Breast epithelium (tissue), 4 donors: Measurements from ENCODE around the gene PKN1. TPM values are rescaled to one million over a fixed set of nuclear protein-coding genes. Genes with fewer than 3 reads are reported as not detected.

ENCODE experiments used
- DNase-seq, 2 donors: peaks; one replicate each; pipeline ENCODE4 v3.0.0-alpha.2; 2019; ENCODE audit warnings: low spot score in 2 of 2
- H3K27ac ChIP-seq, 2 donors: fragments of 200-600 bp; sonication (generic) in 1 of 2; one replicate each; pipeline ENCODE4 v1.5.1; 2016 to 2019; ENCODE audit warnings: mild to moderate bottlenecking in 1 of 2
- H3K27me3 ChIP-seq, 2 donors: fragments of 200-600 bp; sonication (generic) in 1 of 2; one replicate each; pipeline versions ENCODE4 v1.5.1 to v1.6.0; 2017 to 2019; ENCODE audit warnings: control low read depth in 1 of 2, mild to moderate bottlenecking in 1 of 2
- H3K36me3 ChIP-seq: fragments of 200-600 bp; one replicate; pipeline ENCODE4 v1.5.1; 2019
- H3K4me1 ChIP-seq, 2 donors: fragments of 200-600 bp; sonication (generic); one replicate each; pipeline ENCODE4 v1.5.1; 2016 to 2019; ENCODE audit warnings: control low read depth in 1 of 2
- H3K4me3 ChIP-seq, 3 donors: fragments of 200-600 bp; sonication (generic); 1 replicate in 2 of 3; 2 replicates in 1 of 3; pipeline ENCODE4 v1.5.1; 2016 to 2019; ENCODE audit warnings: mild to moderate bottlenecking in 3 of 3, moderate library complexity in 2 of 3
- H3K9me3 ChIP-seq, 2 donors: fragments of 200-600 bp; sonication (generic) in 1 of 2; one replicate each; pipeline ENCODE4 v1.5.1; 2016 to 2019; ENCODE audit warnings: control low read depth in 1 of 2
- POLR2A ChIP-seq: fragments of 450-650 bp; IDR thresholded peaks from one replicate; pipeline ENCODE4 v1.6.1; 2016; ENCODE audit warnings: antibody characterized with exemption, mild to moderate bottlenecking, moderate library complexity
- POLR2AphosphoS5 ChIP-seq, 3 donors: sonication (generic); formaldehyde crosslinking; IDR thresholded peaks; one replicate each; pipeline ENCODE4 v1.6.1; 2017; ENCODE audit warnings: antibody characterized with exemption in 3 of 3
- intact Hi-C: fragments of 100-400 bp; cut with DNase I; formaldehyde crosslinking; loops from one replicate; pipeline ENCODE4 v1.15.1; 2023; ENCODE audit warnings: low total_unique reads
- total RNA-seq, 3 donors: library from RNA; depleted of rRNA; stranded (reverse); fragments of >200 nt; gene quantifications; one replicate each; pipeline ENCODE4 v1.1.0, GENCODE V29; 2016
- TF ChIP-seq, protein P1 (sequence below), 3 donors: fragments of 450-650 bp; IDR thresholded peaks; one replicate each; pipeline ENCODE4 v1.5.1; 2016 to 2017; ENCODE audit warnings: antibody characterized with exemption in 3 of 3, mild to moderate bottlenecking in 3 of 3, moderate library complexity in 3 of 3

PKN1 gene
- total RNA-seq, result 10 to 100 TPM; 40.8 to 78.1 (median 59.6) TPM

GRCh38 chr19:14432791-14433553 lies at the start of gene PKN1:
Gene PKN1 (plus strand): TSS chr19:14433306. CDS start chr19:14433522, 216 bp downstream.
- Histone ChIP-seq H3K9me3 (no peaks in the 10 kb centered on the region), H3K4me1 (peaks cover 6 to 7% of the 10 kb centered on the region in 2 donors), H3K36me3 (no peaks in the 10 kb centered on the region), H3K4me3 (peak within 1 kb of the TSS; percentile 79 to 100 (median 86)), H3K27me3 (no peaks in the 10 kb centered on the region), H3K27ac (peak within 1 kb of the TSS; percentile 76 to 90)
- DNase-seq, result no peak
- intact Hi-C loops, result no loop called here
- TF ChIP-seq POLR2A, result no peak
- TF ChIP-seq, protein P1, sequence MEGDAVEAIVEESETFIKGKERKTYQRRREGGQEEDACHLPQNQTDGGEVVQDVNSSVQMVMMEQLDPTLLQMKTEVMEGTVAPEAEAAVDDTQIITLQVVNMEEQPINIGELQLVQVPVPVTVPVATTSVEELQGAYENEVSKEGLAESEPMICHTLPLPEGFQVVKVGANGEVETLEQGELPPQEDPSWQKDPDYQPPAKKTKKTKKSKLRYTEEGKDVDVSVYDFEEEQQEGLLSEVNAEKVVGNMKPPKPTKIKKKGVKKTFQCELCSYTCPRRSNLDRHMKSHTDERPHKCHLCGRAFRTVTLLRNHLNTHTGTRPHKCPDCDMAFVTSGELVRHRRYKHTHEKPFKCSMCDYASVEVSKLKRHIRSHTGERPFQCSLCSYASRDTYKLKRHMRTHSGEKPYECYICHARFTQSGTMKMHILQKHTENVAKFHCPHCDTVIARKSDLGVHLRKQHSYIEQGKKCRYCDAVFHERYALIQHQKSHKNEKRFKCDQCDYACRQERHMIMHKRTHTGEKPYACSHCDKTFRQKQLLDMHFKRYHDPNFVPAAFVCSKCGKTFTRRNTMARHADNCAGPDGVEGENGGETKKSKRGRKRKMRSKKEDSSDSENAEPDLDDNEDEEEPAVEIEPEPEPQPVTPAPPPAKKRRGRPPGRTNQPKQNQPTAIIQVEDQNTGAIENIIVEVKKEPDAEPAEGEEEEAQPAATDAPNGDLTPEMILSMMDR (IDR thresholded peaks at IDR 0.05), result no peak
- TF ChIP-seq POLR2AphosphoS5 (IDR thresholded peaks at IDR 0.05), result no peak

DNA sequence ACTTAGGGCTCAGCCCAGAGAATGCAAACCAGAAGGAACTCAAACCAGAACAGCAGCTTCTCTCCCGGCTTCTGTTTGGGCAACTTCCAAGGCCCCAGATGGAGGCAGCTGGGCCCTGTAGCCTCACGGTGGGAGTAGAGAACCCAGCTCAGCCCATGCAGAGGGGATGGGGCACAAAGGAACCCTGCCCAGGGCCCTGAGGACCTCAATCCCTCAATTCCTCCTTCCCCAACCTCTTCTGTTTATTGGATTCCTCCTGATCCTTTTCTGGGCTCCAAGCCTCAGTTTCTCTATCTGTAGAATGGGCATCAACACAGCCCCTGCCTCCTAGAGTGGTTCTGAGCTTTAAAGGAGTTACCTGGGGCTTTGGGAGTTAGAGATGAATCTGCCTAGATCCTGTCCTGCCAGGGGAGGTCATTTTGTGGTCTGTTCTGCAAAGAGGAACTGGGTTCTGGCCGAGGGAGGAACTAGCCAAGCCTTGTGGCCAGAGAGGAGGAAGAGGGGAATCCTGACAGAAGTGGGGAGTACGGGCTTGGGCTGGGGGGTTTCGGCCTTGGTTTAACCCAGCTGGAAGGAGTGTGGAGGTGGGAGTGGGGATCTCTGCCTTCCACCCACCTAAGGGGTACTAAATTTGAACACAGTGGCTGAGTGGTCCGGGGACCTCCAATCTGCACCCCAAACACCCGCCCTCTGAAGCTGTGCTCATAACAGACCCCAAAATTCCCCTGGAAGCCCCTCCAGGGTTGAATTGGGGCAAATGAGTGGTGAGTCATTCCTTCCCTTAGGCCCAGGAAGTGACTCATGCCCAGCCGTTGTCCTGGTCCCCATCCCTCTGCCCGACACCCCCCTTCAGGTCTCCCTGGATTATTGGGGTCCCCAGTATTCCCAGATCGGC lies 49.2 kb upstream of the PKN1 start:
- DNase-seq, result no peak
- intact Hi-C loops, result no loop called here
- H3K4me1 ChIP-seq, result peaks cover 0 to 5% of the 10 kb centered on the region in 2 donors

DNA sequence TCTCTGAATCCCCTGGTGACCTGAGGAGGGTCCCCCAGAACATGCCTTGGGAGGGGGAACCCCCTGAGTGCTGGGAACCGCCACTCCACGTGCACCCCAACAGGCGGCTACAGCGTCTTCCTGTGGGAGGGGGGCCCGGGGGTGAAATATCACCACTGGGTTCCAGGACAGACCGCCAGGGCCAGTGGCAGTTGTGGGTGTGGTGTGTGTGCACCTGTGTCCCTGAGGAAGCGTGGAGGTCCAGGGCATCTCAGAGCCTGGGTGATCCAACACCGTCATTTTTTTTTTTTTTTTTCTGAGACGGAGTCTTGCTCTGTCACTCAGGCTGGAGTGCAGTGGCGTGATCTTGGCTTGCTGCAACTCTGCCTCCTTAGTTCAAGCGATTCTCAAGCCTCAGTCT lies 47.6 kb upstream of the PKN1 start:
- no peak for DNase-seq
- intact Hi-C loops, result no loop called here
- H3K27me3 ChIP-seq, result no peaks in the 10 kb centered on the region
- H3K9me3 ChIP-seq, result no peaks in the 10 kb centered on the region
- TF ChIP-seq, protein P1 (IDR thresholded peaks at IDR 0.05), result no peak
- TF ChIP-seq POLR2AphosphoS5 (IDR thresholded peaks at IDR 0.05) (no peak), POLR2A (no peak)
- H3K4me1 ChIP-seq, result peaks cover 0 to 5% of the 10 kb centered on the region in 2 donors
- no peak overlapping the region for H3K4me3 ChIP-seq
- no peak overlapping the region for H3K27ac ChIP-seq
- H3K36me3 ChIP-seq, result no peaks in the 10 kb centered on the region

More for the DNA sequence above, 49.2 kb upstream of the PKN1 start:
- no peaks in the 10 kb centered on the region for H3K36me3 ChIP-seq
- no peaks in the 10 kb centered on the region for H3K9me3 ChIP-seq
- no peaks in the 10 kb centered on the region for H3K27me3 ChIP-seq
- peak overlapping the region; percentile 9 to 54 (median 52) for H3K4me3 ChIP-seq
- peak overlapping the region; percentile 72 to 86 for H3K27ac ChIP-seq
- TF ChIP-seq POLR2AphosphoS5 (IDR thresholded peaks at IDR 0.05), result peak in 1 of 3 donors; percentile 25
- no peak for TF ChIP-seq POLR2A

DNA sequence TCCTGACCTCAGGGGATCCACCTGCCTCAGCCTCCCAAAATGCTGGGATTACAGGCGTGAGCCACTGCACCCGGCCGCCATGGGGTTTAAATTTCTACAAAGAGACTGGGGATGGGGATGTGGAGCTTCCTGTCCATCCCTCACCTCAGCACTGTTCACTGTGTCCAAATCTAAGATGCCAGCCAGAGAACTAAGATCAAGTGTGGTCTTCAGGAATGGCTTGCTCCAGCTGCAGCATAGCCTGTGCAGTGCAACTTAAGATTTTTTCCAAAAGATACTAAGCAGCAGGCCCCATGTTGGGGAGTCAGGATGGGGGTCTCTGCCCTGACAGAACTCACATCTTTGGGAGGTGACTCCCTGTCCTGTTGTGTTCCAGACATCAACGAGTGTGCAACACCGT lies 42.6 kb upstream of the PKN1 start:
- H3K27me3 ChIP-seq, result no peaks in the 10 kb centered on the region
- no peak overlapping the region for H3K4me3 ChIP-seq
- no peak for DNase-seq
- TF ChIP-seq POLR2AphosphoS5 (IDR thresholded peaks at IDR 0.05), result no peak
- TF ChIP-seq, protein P1 (IDR thresholded peaks at IDR 0.05), result no peak
- no peak for TF ChIP-seq POLR2A
- no peaks in the 10 kb centered on the region for H3K36me3 ChIP-seq
- H3K9me3 ChIP-seq, result no peaks in the 10 kb centered on the region
- no peaks in the 10 kb centered on the region for H3K4me1 ChIP-seq
- H3K27ac ChIP-seq, result no peak overlapping the region
- intact Hi-C loops, result no loop called here

DNA sequence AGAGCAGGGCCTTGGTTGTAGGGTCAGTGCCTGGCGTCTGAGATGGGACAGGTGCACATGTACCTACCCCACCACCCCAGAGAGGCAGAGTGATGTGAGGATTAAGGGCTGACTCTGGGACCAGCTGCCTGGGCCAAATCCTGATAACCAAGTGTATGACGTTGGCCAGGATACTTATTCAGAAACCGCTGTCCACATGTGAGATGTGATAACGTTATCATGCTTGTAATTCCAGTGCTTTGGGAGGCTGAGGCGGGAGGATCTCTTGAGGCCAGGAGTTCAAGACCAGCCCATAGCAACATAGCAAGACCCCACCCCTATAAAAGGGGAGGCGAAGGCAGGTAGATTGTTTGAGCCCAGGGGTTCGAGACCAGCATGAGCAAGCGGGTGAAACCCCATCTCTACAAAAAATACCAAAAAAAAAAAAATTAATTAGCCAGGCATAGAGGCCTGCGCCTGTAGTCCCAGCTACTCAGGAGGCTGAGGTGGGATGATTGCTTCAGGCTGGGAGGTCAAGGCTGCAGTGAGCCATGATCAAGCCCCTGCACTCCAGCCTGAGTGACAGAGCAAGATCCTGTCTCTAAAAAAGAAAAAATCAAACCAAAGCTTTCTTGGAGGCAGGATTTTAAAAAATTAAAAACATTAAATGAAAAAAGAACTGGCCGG lies 41.8 kb upstream of the PKN1 start:
- H3K36me3 ChIP-seq, result no peaks in the 10 kb centered on the region
- no peak overlapping the region for H3K4me3 ChIP-seq
- no peaks in the 10 kb centered on the region for H3K27me3 ChIP-seq
- no peak overlapping the region for H3K27ac ChIP-seq
- H3K9me3 ChIP-seq, result no peaks in the 10 kb centered on the region
- intact Hi-C loops, result no loop called here
- DNase-seq, result no peak
- no peaks in the 10 kb centered on the region for H3K4me1 ChIP-seq
- TF ChIP-seq POLR2A (no peak), POLR2AphosphoS5 (IDR thresholded peaks at IDR 0.05) (no peak)
- TF ChIP-seq, protein P1 (IDR thresholded peaks at IDR 0.05), result no peak
